ENCODE measurements around the gene BUB3. TPM values are rescaled to one million over a fixed set of nuclear protein-coding genes. Genes with fewer than 3 reads are reported as not detected.

BUB3 gene
- total and polyA plus RNA-seq, 2 of the 13 experiments (the other 11 are each of a cell fraction or from before 2014, with no cell fraction given), result 174 to 188 TPM

DNA sequence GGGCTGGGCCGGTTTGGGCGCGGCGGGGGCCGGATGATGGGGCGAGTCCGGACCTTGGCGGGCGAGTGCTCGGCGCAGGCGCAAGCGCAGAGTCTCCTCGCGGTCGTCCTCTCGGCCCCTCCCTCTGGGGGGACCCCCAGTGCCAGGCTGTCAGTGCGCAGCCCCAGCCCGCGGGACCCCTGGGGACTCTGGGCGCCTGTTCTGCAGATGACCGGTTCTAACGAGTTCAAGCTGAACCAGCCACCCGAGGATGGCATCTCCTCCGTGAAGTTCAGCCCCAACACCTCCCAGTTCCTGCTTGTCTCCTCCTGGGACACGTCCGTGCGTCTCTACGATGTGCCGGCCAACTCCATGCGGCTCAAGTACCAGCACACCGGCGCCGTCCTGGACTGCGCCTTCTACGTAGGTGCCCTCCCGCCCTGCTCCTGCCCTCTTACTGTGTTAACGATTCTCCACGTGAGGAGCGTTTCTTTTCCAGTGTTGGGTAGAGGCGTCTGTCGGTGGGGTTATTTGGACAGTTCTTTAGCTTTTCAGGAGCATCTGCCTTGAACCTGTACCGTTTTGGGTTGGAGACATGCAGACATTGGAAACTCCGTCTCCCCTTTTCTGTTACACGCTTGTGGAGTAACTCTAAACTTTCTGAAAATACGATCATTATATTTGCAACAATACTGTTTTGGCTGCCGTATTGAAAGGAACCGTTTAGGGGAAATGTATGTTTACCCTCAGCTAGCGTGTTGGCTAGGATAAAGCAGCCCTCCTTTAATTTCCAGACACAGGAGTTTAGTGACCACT is 706 bp downstream of the BUB3 start (continued):
- TF ChIP-seq, protein P1, sequence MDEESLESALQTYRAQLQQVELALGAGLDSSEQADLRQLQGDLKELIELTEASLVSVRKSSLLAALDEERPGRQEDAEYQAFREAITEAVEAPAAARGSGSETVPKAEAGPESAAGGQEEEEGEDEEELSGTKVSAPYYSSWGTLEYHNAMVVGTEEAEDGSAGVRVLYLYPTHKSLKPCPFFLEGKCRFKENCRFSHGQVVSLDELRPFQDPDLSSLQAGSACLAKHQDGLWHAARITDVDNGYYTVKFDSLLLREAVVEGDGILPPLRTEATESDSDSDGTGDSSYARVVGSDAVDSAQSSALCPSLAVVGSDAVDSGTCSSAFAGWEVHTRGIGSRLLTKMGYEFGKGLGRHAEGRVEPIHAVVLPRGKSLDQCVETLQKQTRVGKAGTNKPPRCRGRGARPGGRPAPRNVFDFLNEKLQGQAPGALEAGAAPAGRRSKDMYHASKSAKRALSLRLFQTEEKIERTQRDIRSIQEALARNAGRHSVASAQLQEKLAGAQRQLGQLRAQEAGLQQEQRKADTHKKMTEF (CRISPR knock-in tag; IDR thresholded peaks at IDR 0.05), result peak; percentile 4; the same call in 1 of the 2 replicates
- TF ChIP-seq RFX3 (CRISPR knock-in tag; IDR thresholded peaks at IDR 0.05), result no peak
- no peak for TF ChIP-seq MXD3 (CRISPR knock-in tag; IDR thresholded peaks at IDR 0.05)
- TF ChIP-seq SCMH1 (CRISPR knock-in tag; IDR thresholded peaks at IDR 0.05; ENCODE audit: borderline replicate concordance), result no peak
- TF ChIP-seq ZNF354B (CRISPR knock-in tag; IDR thresholded peaks at IDR 0.05), result no peak
- TF ChIP-seq MYC (CRISPR knock-in tag; IDR thresholded peaks at IDR 0.05; ENCODE audit: borderline replicate concordance), result no peak
- TF ChIP-seq TRIM22 (IDR thresholded peaks at IDR 0.05), result no peak
- 0 out of 2 replicates have a peak, but pooled peaks have one; percentile 2 for TF ChIP-seq IRF9 (CRISPR knock-in tag; IDR thresholded peaks at IDR 0.05; ENCODE audit: borderline replicate concordance)
- TF ChIP-seq NFRKB (IDR thresholded peaks at IDR 0.05), result no peak
- TF ChIP-seq ARID4A (CRISPR knock-in tag; IDR thresholded peaks at IDR 0.05; ENCODE audit: borderline replicate concordance), result peak; percentile 37; the same call in 1 of the 2 replicates
- TF ChIP-seq ZNF839 (CRISPR knock-in tag; IDR thresholded peaks at IDR 0.05; ENCODE audit: borderline replicate concordance), result peak; percentile 35; the same call in 1 of the 2 replicates
- no peak for TF ChIP-seq MIER3 (CRISPR knock-in tag; IDR thresholded peaks at IDR 0.05; ENCODE audit: borderline replicate concordance)
- TF ChIP-seq NR2F2 (IDR thresholded peaks at IDR 0.05; ENCODE audit: borderline replicate concordance, low read depth), result no peak

All from HepG2 (cell line).